ENCODE measurements around the gene ZWILCH. TPM values are rescaled to one million over a fixed set of nuclear protein-coding genes. Genes with fewer than 3 reads are reported as not detected.

ZWILCH gene
- total RNA-seq, 1 experiment from 2014 or later: 39.9 TPM

DNA sequence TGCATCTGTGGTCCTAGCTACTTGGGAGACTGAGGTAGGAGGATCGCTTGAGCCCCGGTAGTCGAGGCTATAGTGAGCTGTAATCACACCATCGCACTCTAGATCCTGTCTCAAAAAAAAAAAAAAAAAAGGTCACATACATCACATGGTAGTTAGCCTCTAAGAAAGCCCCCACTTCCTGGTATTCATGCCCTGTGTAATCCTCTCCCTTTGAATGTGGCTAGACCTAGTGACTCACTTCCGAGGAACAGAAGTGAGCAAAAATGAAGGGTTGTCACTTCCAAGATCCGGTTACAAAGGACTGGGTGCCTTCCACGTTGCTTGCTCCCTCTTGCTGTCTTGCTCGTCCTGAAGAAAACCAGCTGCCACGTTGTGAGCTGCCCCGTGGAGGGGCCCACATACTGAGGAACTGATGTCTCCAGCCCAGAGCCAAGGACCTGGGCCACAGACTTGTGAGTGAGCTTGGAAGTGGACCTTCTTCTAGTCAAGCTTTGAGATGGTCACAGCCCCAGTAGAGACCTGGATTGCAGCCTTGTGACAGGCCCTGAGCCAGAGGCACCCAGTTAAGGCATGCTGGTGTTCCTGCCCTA, 73.3 kb downstream of the ZWILCH start:
- ChIA-PET CTCF (no interaction called here), POLR2A (interaction anchor here (0.5 kb wide), 1 partner anchor 9 kb away, joined by 15 read pairs; no protein-coding TSS in a partner anchor)
- in situ Hi-C loops (cut with HindIII; ENCODE audit: low pct_unique_long_range_greater_than_20kb, low sequenced_read_pairs) (no loop called here), intact Hi-C loops (cut with micrococcal nuclease; ENCODE audit: unreplicated experiment) (no loop called here)
- H3K27me3 ChIP-seq (ENCODE audit: control insufficient read depth, insufficient read depth, low read length): no peaks in the 10 kb centered on the region
- H3K4me3 ChIP-seq (ENCODE audit: low read depth in 2 of 2, low read length in 2 of 2): no peak overlapping the region
- H3K9me3 ChIP-seq (ENCODE audit: control insufficient read depth, insufficient read depth, low read depth, low read length): no peaks in the 10 kb centered on the region
- no peak overlapping the region for H3K27ac ChIP-seq (ENCODE audit: low read length)
- no peaks in the 10 kb centered on the region for H3K36me3 ChIP-seq (ENCODE audit: control insufficient read depth, insufficient read depth, low read length)
- H3K4me1 ChIP-seq (ENCODE audit: control insufficient read depth, insufficient read depth, low read length): no peaks in the 10 kb centered on the region
- TF ChIP-seq SIN3A (IDR thresholded peaks at IDR 0.05; ENCODE audit: borderline replicate concordance, insufficient read depth, low read depth, low read length) (no peak), POLR2AphosphoS5 (IDR thresholded peaks at IDR 0.05; ENCODE audit: low read depth, low read length) (no peak), TCF7L2 (IDR thresholded peaks at IDR 0.05; ENCODE audit: low read depth, low read length) (no peak)
- TF ChIP-seq, protein P1, sequence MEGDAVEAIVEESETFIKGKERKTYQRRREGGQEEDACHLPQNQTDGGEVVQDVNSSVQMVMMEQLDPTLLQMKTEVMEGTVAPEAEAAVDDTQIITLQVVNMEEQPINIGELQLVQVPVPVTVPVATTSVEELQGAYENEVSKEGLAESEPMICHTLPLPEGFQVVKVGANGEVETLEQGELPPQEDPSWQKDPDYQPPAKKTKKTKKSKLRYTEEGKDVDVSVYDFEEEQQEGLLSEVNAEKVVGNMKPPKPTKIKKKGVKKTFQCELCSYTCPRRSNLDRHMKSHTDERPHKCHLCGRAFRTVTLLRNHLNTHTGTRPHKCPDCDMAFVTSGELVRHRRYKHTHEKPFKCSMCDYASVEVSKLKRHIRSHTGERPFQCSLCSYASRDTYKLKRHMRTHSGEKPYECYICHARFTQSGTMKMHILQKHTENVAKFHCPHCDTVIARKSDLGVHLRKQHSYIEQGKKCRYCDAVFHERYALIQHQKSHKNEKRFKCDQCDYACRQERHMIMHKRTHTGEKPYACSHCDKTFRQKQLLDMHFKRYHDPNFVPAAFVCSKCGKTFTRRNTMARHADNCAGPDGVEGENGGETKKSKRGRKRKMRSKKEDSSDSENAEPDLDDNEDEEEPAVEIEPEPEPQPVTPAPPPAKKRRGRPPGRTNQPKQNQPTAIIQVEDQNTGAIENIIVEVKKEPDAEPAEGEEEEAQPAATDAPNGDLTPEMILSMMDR (IDR thresholded peaks at IDR 0.05): no peak
- TF ChIP-seq, protein P2, sequence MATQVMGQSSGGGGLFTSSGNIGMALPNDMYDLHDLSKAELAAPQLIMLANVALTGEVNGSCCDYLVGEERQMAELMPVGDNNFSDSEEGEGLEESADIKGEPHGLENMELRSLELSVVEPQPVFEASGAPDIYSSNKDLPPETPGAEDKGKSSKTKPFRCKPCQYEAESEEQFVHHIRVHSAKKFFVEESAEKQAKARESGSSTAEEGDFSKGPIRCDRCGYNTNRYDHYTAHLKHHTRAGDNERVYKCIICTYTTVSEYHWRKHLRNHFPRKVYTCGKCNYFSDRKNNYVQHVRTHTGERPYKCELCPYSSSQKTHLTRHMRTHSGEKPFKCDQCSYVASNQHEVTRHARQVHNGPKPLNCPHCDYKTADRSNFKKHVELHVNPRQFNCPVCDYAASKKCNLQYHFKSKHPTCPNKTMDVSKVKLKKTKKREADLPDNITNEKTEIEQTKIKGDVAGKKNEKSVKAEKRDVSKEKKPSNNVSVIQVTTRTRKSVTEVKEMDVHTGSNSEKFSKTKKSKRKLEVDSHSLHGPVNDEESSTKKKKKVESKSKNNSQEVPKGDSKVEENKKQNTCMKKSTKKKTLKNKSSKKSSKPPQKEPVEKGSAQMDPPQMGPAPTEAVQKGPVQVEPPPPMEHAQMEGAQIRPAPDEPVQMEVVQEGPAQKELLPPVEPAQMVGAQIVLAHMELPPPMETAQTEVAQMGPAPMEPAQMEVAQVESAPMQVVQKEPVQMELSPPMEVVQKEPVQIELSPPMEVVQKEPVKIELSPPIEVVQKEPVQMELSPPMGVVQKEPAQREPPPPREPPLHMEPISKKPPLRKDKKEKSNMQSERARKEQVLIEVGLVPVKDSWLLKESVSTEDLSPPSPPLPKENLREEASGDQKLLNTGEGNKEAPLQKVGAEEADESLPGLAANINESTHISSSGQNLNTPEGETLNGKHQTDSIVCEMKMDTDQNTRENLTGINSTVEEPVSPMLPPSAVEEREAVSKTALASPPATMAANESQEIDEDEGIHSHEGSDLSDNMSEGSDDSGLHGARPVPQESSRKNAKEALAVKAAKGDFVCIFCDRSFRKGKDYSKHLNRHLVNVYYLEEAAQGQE (IDR thresholded peaks at IDR 0.05; ENCODE audit: insufficient read depth in 1 of 2, low read depth in 2 of 2, low read length in 1 of 2): no peak
- no peak for ATAC-seq
- no TSS peak for BruUV-seq (replicated peaks)
- DNase-seq (ENCODE audit: low read depth, low spot score): no peak

DNA sequence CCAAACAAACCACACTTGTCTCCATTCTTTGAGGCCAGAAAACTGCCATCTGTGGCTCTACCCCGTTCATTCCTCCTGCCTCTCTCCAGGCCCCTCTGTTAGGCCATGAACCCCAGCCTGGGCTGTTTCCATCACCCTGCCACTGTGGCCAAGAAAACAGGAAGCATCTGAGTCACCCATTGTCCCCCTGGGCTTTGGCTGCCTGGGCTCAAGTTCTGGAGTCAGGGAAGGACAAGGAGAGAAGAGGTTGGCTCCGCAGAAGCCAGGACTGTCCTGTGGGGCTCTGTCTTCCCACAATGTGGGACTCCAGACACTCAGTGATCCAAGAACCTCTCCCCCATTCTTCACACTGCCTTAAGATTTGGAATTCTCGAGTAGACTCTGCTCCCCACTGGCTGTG, 75.5 kb downstream of the ZWILCH start:
- in situ Hi-C loops (cut with HindIII; ENCODE audit: low pct_unique_long_range_greater_than_20kb, low sequenced_read_pairs) (no loop called here), intact Hi-C loops (cut with micrococcal nuclease; ENCODE audit: unreplicated experiment) (no loop called here)
- H3K4me1 ChIP-seq (ENCODE audit: control insufficient read depth, insufficient read depth, low read length): no peaks in the 10 kb centered on the region
- no peak overlapping the region for H3K4me3 ChIP-seq (ENCODE audit: low read depth in 2 of 2, low read length in 2 of 2)
- ChIA-PET CTCF (no interaction called here), POLR2A (no interaction called here)
- ATAC-seq (no peak; the same call in 1 of the 2 replicates), DNase-seq (ENCODE audit: low read depth, low spot score) (no peak)
- no peaks in the 10 kb centered on the region for H3K9me3 ChIP-seq (ENCODE audit: control insufficient read depth, insufficient read depth, low read depth, low read length)
- TF ChIP-seq TCF7L2 (IDR thresholded peaks at IDR 0.05; ENCODE audit: low read depth, low read length) (no peak), POLR2AphosphoS5 (IDR thresholded peaks at IDR 0.05; ENCODE audit: low read depth, low read length) (no peak), SIN3A (IDR thresholded peaks at IDR 0.05; ENCODE audit: borderline replicate concordance, insufficient read depth, low read depth, low read length) (no peak)
- TF ChIP-seq, protein P1 (IDR thresholded peaks at IDR 0.05): no peak
- TF ChIP-seq, protein P2 (IDR thresholded peaks at IDR 0.05; ENCODE audit: insufficient read depth in 1 of 2, low read depth in 2 of 2, low read length in 1 of 2): no peak
- no peaks in the 10 kb centered on the region for H3K27me3 ChIP-seq (ENCODE audit: control insufficient read depth, insufficient read depth, low read length)
- H3K27ac ChIP-seq (ENCODE audit: low read length): no peak overlapping the region
- BruUV-seq (replicated peaks): no TSS peak
- no peaks in the 10 kb centered on the region for H3K36me3 ChIP-seq (ENCODE audit: control insufficient read depth, insufficient read depth, low read length)
